Embryonic facial prominence (tissue), 1 donor: Measurements from ENCODE around the gene ADGRE2.
"Not testable (repeated sequence)": the region's sequence is repeated elsewhere in the genome, so short reads cannot be mapped to it uniquely, and the experiment has no call there.

Experiments
- DNase-seq: peaks from one replicate; pipeline ENCODE4 v3.0.0-alpha.2; 2016; ENCODE audit errors: extremely low spot score

The ADGRE2 gene

GRCh38 chr19:14779151-14779550 is 791 bp upstream of the ADGRE2 start:
- no peak for DNase-seq

- DNase-seq: not testable (repeated sequence)
Measured at GRCh38 chr19:14777645-14778044, 715 bp downstream of the ADGRE2 start.

- DNase-seq: no peak
Measured at GRCh38 chr19:14775869-14776586, 2.3 kb downstream of the ADGRE2 start.

- DNase-seq: not testable (repeated sequence)
Measured at GRCh38 chr19:14775326-14775725, 3.0 kb downstream of the ADGRE2 start.

- DNase-seq: no peak
Measured at GRCh38 chr19:14774373-14774772, 4.0 kb downstream of the ADGRE2 start.

- not testable (repeated sequence) for DNase-seq
Measured at GRCh38 chr19:14773722-14774121, 4.6 kb downstream of the ADGRE2 start.

- no peak for DNase-seq
Measured at GRCh38 chr19:14772995-14773394, 5.4 kb downstream of the ADGRE2 start.

- no peak for DNase-seq
Measured at GRCh38 chr19:14772467-14772866, 5.9 kb downstream of the ADGRE2 start.

GRCh38 chr19:14770944-14771839 is 7.2 kb downstream of the ADGRE2 start:
- no peak for DNase-seq

- no peak for DNase-seq
Measured at GRCh38 chr19:14770136-14770535, 8.2 kb downstream of the ADGRE2 start.

GRCh38 chr19:14769201-14769600 is 9.2 kb downstream of the ADGRE2 start:
- DNase-seq: no peak

GRCh38 chr19:14768001-14768400 is 10.4 kb downstream of the ADGRE2 start:
- no peak for DNase-seq

- DNase-seq: no peak
Measured at GRCh38 chr19:14767466-14767971, 10.8 kb downstream of the ADGRE2 start.

- not testable (repeated sequence) for DNase-seq
Measured at GRCh38 chr19:14765841-14766240, 12.5 kb downstream of the ADGRE2 start.

- not testable (repeated sequence) for DNase-seq
Measured at GRCh38 chr19:14765403-14765802, 13.0 kb downstream of the ADGRE2 start.

GRCh38 chr19:14764401-14764800 is 14.0 kb downstream of the ADGRE2 start:
- DNase-seq: no peak

GRCh38 chr19:14763497-14764145 is 14.7 kb downstream of the ADGRE2 start:
- DNase-seq: no peak

- DNase-seq: no peak
Measured at GRCh38 chr19:14762111-14762510, 16.2 kb downstream of the ADGRE2 start.

GRCh38 chr19:14761607-14762006 is 16.8 kb downstream of the ADGRE2 start:
- no peak for DNase-seq

GRCh38 chr19:14758816-14759215 is 19.5 kb downstream of the ADGRE2 start:
- DNase-seq: no peak

- no peak for DNase-seq
Measured at GRCh38 chr19:14748601-14749000, 29.8 kb downstream of the ADGRE2 start.

GRCh38 chr19:14746886-14747285 is 31.5 kb downstream of the ADGRE2 start:
- DNase-seq: no peak
